Measurements from ENCODE around the gene STON2. TPM values are rescaled to one million over a fixed set of nuclear protein-coding genes. Genes with fewer than 3 reads are reported as not detected.
"Not testable (repeated sequence)": the region's sequence is repeated elsewhere in the genome, so short reads cannot be mapped to it uniquely, and the experiment has no call there.

STON2 gene
- total and polyA plus RNA-seq, 2 of the 8 experiments (the other 6 are each of a cell fraction or from before 2014, with no cell fraction given), result 8.9 to 50.0 TPM

GRCh38 chr14:81223788-81224187 is 176.3 kb downstream of the STON2 start:
- not testable (repeated sequence) for H3K27ac ChIP-seq (ENCODE audit: low read depth, low read length); H3K4me1 ChIP-seq (replicated peaks in 1 of 4; ENCODE audit: control insufficient read depth in 3 of 4, insufficient read depth in 4 of 4, low read length in 3 of 4); H2BK15ac ChIP-seq (ENCODE audit: low read length); H2AFZ ChIP-seq (ENCODE audit: low read length); H2BK20ac ChIP-seq (ENCODE audit: low read length); H2BK5ac ChIP-seq (ENCODE audit: low read depth, low read length); H3K27me3 ChIP-seq (replicated peaks in 1 of 4; ENCODE audit: control insufficient read depth in 3 of 4, extremely low read depth in 1 of 4, insufficient read depth in 3 of 4, low read length in 3 of 4); H3K14ac ChIP-seq (ENCODE audit: insufficient read length); H3K9me3 ChIP-seq (ENCODE audit: insufficient read depth in 2 of 2, low read depth in 1 of 2, low read length in 1 of 2); H3K18ac ChIP-seq (ENCODE audit: extremely low read depth, low read length); H4K5ac ChIP-seq (ENCODE audit: insufficient read length, low read depth, low read length); H2BK120ac ChIP-seq (replicated peaks; ENCODE audit: low read depth, low read length); FAIRE-seq; H3K9ac ChIP-seq (replicated peaks in 1 of 4; ENCODE audit: extremely low read depth in 1 of 4, low read depth in 3 of 4, low read length in 3 of 4); DNase-seq (ENCODE audit: low read depth in 1 of 2, low spot score in 2 of 2); H3K23me2 ChIP-seq (ENCODE audit: low read depth, low read length); H4K20me1 ChIP-seq (replicated peaks in 1 of 2; ENCODE audit: control insufficient read depth in 1 of 2, insufficient read depth in 2 of 2, low read length in 2 of 2); H3K36me3 ChIP-seq (ENCODE audit: control insufficient read depth in 2 of 4, insufficient read depth in 4 of 4, low read length in 3 of 4); H3K79me1 ChIP-seq (ENCODE audit: low read depth, low read length); H3K4me3 ChIP-seq (ENCODE audit: extremely low read depth in 1 of 4, insufficient read depth in 2 of 4, low read depth in 3 of 4, low read length in 4 of 4); H2AK5ac ChIP-seq (ENCODE audit: low read depth, low read length); H3K4ac ChIP-seq (replicated peaks; ENCODE audit: insufficient read length, low read depth, low read length); H4K91ac ChIP-seq (replicated peaks; ENCODE audit: insufficient read length, low read length); H4K8ac ChIP-seq (ENCODE audit: extremely low read depth, insufficient read depth, low read length); H3K56ac ChIP-seq (replicated peaks; ENCODE audit: insufficient read length, low read depth, low read length); H3K23ac ChIP-seq (ENCODE audit: insufficient read length); H2BK12ac ChIP-seq (ENCODE audit: low read depth, low read length); H3K4me2 ChIP-seq (ENCODE audit: insufficient read depth in 1 of 2, low read depth in 2 of 2, low read length in 2 of 2)
- POLR2A ChIA-PET (ENCODE audit: partially characterized antibody), result interaction anchor here (4.0 kb wide), 1 partner anchor 9 kb away, joined by 38 read pairs; no protein-coding TSS in a partner anchor
- WGBS, 2 experiments (ENCODE audit: extremely low coverage in 1 of 2, insufficient coverage in 1 of 2, insufficient read length in 1 of 2, insufficient replicate concordance in 2 of 2, low coverage in 1 of 2, low lambda C conversion rate in 2 of 2, missing lambda C conversion rate in 1 of 2), result 90% methylated on average over 7 of the region's 7 CpGs; no CpG with 5 or more reads in 1 of the 2 experiments
- CTCF ChIA-PET (ENCODE audit: partially characterized antibody), result interaction anchor here (1.6 kb wide), 2 partner anchors 231 to 240 kb away, joined by 3 to 5 read pairs; no protein-coding TSS in a partner anchor
- peaks cover 0 to 11% of the 10 kb centered on the region in 2 experiments; a peak in 3 of 4 replicates for H3K79me2 ChIP-seq (ENCODE audit: control insufficient read depth in 1 of 2, insufficient read depth in 2 of 2, low read length in 2 of 2)

All from H1 (cell line).